GM12873 (cell line): ENCODE data around the gene EPHB1.

Source experiments
- TF ChIP-seq, protein P1 (sequence below): IDR thresholded peaks from 2 replicates; pipeline ENCODE4 v1.5.1; 2012; ENCODE audit warnings: low read depth, mild to moderate bottlenecking, moderate library complexity, low read length, control low read depth; ENCODE audit not compliant: insufficient read depth; ENCODE audit errors: missing control alignments

The EPHB1 gene

DNA sequence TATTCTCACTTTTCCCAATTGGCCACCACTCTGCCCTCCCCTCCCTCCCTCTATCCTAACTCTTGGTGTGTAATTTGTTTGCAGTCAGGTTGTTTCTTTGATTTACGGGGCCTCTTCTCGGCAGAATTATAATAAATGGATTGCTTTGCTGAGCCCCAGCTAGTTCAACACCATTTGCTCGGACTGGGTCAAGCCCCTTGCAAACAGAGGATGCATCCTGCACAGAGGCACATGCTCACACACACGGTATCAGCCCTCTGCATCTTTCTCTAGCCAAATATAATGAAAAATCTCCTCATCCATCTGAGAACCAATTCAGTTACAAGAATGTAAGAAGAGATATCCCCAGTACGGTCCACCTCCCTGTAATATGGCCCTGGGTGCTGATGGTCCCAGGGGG lies 97.7 kb downstream of the EPHB1 start:
- TF ChIP-seq, protein P1, sequence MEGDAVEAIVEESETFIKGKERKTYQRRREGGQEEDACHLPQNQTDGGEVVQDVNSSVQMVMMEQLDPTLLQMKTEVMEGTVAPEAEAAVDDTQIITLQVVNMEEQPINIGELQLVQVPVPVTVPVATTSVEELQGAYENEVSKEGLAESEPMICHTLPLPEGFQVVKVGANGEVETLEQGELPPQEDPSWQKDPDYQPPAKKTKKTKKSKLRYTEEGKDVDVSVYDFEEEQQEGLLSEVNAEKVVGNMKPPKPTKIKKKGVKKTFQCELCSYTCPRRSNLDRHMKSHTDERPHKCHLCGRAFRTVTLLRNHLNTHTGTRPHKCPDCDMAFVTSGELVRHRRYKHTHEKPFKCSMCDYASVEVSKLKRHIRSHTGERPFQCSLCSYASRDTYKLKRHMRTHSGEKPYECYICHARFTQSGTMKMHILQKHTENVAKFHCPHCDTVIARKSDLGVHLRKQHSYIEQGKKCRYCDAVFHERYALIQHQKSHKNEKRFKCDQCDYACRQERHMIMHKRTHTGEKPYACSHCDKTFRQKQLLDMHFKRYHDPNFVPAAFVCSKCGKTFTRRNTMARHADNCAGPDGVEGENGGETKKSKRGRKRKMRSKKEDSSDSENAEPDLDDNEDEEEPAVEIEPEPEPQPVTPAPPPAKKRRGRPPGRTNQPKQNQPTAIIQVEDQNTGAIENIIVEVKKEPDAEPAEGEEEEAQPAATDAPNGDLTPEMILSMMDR = no peak

DNA sequence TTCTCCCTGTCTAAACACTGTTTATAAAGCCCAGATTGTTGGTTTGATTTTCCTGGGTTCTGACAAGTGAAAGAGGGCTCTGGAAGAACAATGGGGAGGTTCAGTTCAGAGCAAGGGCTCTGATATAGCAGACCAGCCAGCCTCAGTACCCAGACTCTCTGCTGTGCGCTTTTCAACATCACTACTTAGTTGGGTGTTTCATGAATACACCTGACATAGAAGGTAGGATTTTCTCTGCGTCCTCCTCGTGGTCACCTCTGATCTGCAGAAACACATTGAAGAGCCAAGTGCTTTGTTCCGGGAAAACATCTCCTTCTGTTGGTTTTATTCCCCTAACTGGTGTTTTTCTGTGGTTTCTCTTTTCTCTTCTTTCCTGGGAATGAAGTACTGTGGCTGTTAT lies 99.5 kb downstream of the EPHB1 start:
- TF ChIP-seq, protein P1 = no peak

DNA sequence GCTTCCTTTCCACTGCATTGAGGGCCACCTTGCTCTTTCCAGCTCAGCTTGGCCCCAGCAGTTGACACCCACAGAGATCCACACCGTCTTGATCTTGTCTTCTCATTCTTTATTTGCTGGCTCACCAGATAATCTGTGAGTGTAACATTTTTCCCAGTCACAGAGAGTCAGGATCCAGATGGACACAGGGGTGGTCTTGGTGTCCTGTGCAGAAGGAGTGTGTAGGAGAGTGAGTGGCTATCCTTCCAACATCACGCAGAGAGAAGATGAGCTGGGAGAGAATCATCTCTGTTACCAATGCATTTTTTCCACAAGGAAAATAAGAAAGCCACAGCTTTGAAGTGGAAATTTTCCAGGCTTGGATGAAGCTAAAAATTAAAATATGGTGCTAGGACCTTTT lies 100.1 kb downstream of the EPHB1 start:
- TF ChIP-seq, protein P1 = no peak

DNA sequence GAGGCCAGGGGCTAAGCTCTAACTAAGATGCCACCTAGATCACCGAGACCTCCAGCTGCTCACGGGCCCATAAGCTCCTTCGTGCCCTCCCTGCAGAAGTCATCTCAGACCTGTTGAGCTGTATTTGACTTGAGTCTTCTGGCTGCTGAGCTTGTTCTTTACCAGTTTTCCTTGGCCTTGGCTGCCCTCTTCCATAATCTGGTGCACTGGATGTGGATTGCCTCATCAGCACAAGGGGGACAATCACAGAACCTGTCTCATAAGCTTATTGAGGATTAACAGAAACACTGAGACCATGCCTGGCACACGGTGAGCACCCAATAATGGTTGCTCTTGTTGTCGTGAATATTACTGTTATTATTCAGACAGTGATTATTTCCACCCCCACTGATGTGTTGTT lies 101.1 kb downstream of the EPHB1 start:
- TF ChIP-seq, protein P1 = no peak

DNA sequence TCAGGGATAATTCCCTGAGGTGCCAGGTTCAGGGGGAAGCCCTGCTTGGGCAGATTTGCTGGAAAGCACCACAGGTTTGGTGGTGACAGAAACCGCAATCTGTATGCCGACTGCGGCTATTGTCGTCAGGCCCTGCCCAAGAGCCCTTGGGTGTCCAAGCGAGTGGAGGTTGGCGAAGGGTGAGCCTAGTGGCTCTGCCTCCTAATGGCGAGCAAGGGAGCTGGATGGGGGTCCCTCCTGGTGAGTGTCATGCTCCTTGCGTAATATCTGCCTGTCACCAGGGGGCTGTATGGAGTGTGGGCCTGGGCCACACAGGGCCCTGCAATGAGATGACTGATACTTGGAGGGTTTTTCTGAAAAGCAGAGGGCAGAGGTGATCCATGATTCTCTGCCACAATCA lies 101.6 kb downstream of the EPHB1 start:
- TF ChIP-seq, protein P1 = no peak

DNA sequence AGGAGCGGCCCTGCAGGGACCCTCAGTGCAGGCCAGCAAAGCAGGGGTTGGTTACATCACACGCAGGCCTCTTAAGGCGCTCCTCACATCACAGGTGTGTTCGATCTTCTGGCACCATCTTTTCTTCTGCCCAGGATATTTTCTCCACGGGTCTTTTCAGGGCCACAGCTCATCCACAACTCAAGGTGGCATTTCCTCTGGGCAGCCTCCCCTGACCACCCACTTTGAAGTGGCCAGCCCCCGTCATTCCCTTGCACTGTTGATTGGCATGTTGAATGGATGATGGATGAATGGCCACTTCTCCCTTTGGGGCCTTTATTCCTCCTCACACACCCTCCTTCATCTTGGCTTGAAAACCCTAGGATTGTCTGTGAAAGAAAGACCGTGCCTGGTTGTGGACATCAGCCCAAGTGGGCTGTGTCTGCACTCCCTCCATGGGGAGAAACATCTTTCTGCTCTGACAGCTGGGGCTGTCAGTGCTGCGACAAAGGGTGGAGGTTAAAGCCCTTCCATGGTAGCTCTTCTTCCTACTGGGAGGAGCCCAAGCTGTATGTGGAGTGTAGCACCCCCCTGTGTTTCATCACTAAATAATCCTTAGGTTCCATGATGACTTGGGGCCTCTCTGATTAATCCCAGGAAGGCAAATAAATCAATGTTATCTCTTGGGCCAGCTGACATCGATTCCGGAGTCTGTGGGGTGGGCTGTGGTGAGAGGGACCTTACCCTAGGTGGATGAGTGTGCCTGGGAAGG lies 102.5 kb downstream of the EPHB1 start:
- TF ChIP-seq, protein P1 = no peak

DNA sequence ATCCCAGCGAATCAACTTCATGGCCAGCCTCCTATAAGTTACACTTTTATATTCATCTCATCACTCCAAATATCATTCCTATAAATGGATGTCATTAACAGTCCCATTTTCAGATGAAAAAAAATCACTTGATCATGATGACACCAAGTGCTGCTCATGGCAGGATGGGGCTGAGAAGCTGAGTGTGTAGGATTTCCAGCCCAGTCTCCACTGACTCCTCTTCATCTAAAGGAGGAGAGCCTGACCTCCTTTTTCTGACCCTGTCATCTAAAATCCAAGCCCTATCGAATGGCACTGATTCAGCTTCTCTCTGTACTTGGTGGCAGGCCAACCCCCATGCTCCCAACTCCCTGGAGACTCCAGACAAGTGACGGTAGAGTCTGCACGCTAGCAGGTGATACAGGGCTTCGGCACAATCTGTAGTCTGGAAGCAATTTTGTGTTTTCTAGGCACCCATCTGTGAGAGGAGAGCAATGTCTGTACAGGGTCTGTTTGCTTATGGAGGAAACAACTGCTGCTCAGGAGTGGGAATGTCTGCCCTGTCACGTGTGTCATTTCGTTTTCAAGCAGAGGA lies 103.2 kb downstream of the EPHB1 start:
- TF ChIP-seq, protein P1 = no peak
